SK-N-SH treated with all-trans-retinoic acid at 6 μM for 48 hours (cell line): Measurements from ENCODE around the gene AQP12A.
"Not testable (repeated sequence)": the region's sequence is repeated elsewhere in the genome, so short reads cannot be mapped to it uniquely, and the experiment has no call there.

Source experiments
- CREB5 ChIP-seq: fragments of 250-450 bp; sonication (Bioruptor Pico); IDR thresholded peaks from 2 replicates; pipeline ENCODE4 v1.5.1; 2020; ENCODE audit warnings: low read depth, mild to moderate bottlenecking, moderate library complexity
- ESRRG ChIP-seq: fragments of 250-450 bp; sonication (Bioruptor Pico); IDR thresholded peaks from 2 replicates; pipeline ENCODE4 v1.6.1; 2021; ENCODE audit warnings: mild to moderate bottlenecking
- PPARA ChIP-seq: fragments of 250-450 bp; sonication (Bioruptor Pico); IDR thresholded peaks from 2 replicates; pipeline ENCODE4 v1.5.0; 2020; ENCODE audit warnings: mild to moderate bottlenecking, borderline replicate concordance
- RARB ChIP-seq: fragments of 250-450 bp; sonication (Bioruptor Pico); IDR thresholded peaks from 2 replicates; pipeline ENCODE4 v1.8.0; 2021; ENCODE audit warnings: mild to moderate bottlenecking, moderate library complexity
- TCF4 ChIP-seq: fragments of 250-450 bp; sonication (Bioruptor Pico); IDR thresholded peaks from 2 replicates; pipeline ENCODE4 v1.8.0; 2021; ENCODE audit warnings: mild to moderate bottlenecking, moderate library complexity, borderline replicate concordance
- TOX ChIP-seq: fragments of 250-450 bp; sonication (Bioruptor Pico); IDR thresholded peaks from 2 replicates; pipeline ENCODE4 v1.8.0; 2021; ENCODE audit warnings: mild to moderate bottlenecking, moderate library complexity, borderline replicate concordance
- TSHZ2 ChIP-seq: fragments of 250-450 bp; sonication (Bioruptor Pico); IDR thresholded peaks from 2 replicates; pipeline ENCODE4 v1.5.0; 2020; ENCODE audit warnings: mild to moderate bottlenecking, moderate library complexity
- ZFP30 ChIP-seq: fragments of 450-650 bp; formaldehyde crosslinking; IDR thresholded peaks from 2 replicates; pipeline ENCODE4 v1.5.0; 2022; ENCODE audit warnings: mild to moderate bottlenecking, moderate library complexity
- ZNF565 ChIP-seq: fragments of 450-650 bp; formaldehyde crosslinking; conservative IDR thresholded peaks from 2 replicates; pipeline ENCODE4 v1.5.0; 2020; ENCODE audit warnings: low read depth, mild to moderate bottlenecking, moderate library complexity

GRCh38 chr2:240692583-240693561 lies 1.2 kb downstream of the AQP12A start:
- not testable (repeated sequence) for TF ChIP-seq TSHZ2 (CRISPR knock-in tag); RARB (CRISPR knock-in tag); TOX (CRISPR knock-in tag); PPARA (CRISPR knock-in tag); ZNF565; TCF4 (CRISPR knock-in tag); CREB5 (CRISPR knock-in tag); ESRRG (CRISPR knock-in tag); ZFP30
